Fibroblast of mammary gland (primary cell): ENCODE results near the gene PKD1L1.
"Not testable (repeated sequence)": the region's sequence is repeated elsewhere in the genome, so short reads cannot be mapped to it uniquely, and the experiment has no call there.

Experiments used
- DNase-seq: peaks from one replicate; pipeline ENCODE4 v3.0.0-alpha.2; 2010; ENCODE audit warnings: low read depth
- H3K4me3 ChIP-seq: 2 replicates; pipeline ENCODE4 v1.5.1; 2011; ENCODE audit warnings: low read depth, mild to moderate bottlenecking, low read length, moderate library complexity; ENCODE audit not compliant: control insufficient read depth
- CTCF ChIP-seq: conservative IDR thresholded peaks from 2 replicates; pipeline ENCODE4 v1.5.1; 2011; ENCODE audit warnings: low read depth, low read length, inconsistent platforms; ENCODE audit not compliant: control insufficient read depth, insufficient read depth

Gene PKD1L1

GRCh38 chr7:47799524-47799923 lies 148.7 kb downstream of the PKD1L1 start:
- DNase-seq: no peak
- TF ChIP-seq CTCF: no peak
- no peak overlapping the region for H3K4me3 ChIP-seq

GRCh38 chr7:47796347-47796746 lies 151.9 kb downstream of the PKD1L1 start:
- no peak for DNase-seq
- H3K4me3 ChIP-seq: no peak overlapping the region
- no peak for TF ChIP-seq CTCF

- TF ChIP-seq CTCF: no peak
- no peak overlapping the region for H3K4me3 ChIP-seq
- DNase-seq: peak; percentile 59
These were observed 152.6 kb downstream of the PKD1L1 start for GRCh38 chr7:47795631-47796030.

- H3K4me3 ChIP-seq, DNase-seq: not testable (repeated sequence)
These were observed 153.1 kb downstream of the PKD1L1 start for GRCh38 chr7:47795126-47795525.

- TF ChIP-seq CTCF: no peak
- no peak overlapping the region for H3K4me3 ChIP-seq
- DNase-seq: no peak
These were observed 154.2 kb downstream of the PKD1L1 start for GRCh38 chr7:47794016-47794415.

- DNase-seq, H3K4me3 ChIP-seq: not testable (repeated sequence)
These were observed 155.1 kb downstream of the PKD1L1 start for GRCh38 chr7:47793186-47793585.

GRCh38 chr7:47792521-47793121 lies 155.6 kb downstream of the PKD1L1 start:
- H3K4me3 ChIP-seq: no peak overlapping the region
- DNase-seq: peak; percentile 16
- TF ChIP-seq CTCF: peak; percentile 34

GRCh38 chr7:47791682-47792081 lies 156.6 kb downstream of the PKD1L1 start:
- TF ChIP-seq CTCF: no peak
- no peak for DNase-seq

More at GRCh38 chr7:47791682-47792081, 156.6 kb downstream of the PKD1L1 start:
- H3K4me3 ChIP-seq: no peak overlapping the region
